HepG2 (cell line): ENCODE measurements around the gene C5orf58. TPM values are rescaled to one million over a fixed set of nuclear protein-coding genes. Genes with fewer than 3 reads are reported as not detected.
"Not testable (repeated sequence)": the region's sequence is repeated elsewhere in the genome, so short reads cannot be mapped to it uniquely, and the experiment has no call there.

Source experiments
- ATAC-seq: fragments of 200-7000 bp; cut with Tn5 transposase; 3 replicates; pipeline ENCODE4 v1.9.1; 2020; ENCODE audit warnings: mild to moderate bottlenecking, moderate library complexity
- BruUV-seq: library from RNA; stranded (reverse); fragments of 400-500 nt; replicated peaks from 2 replicates; lab custom pipeline; 2021; lab: Mats Ljungman, UMichigan
- CTCF ChIA-PET: fragments of 300-600 bp; formaldehyde crosslinking; extraction: SDS; loops from one replicate; lab custom pipeline; 2021; ENCODE audit warnings: low total read pairs, inconsistent platforms, low intra/inter-chr PET ratio; lab: Yijun Ruan, JAX
- POLR2A ChIA-PET: fragments of 350-600 bp; sonication (Branson Sonifier 250); formaldehyde crosslinking; loops from one replicate; lab custom pipeline; 2020; ENCODE audit warnings: antibody characterized with exemption, inconsistent platforms; lab: Yijun Ruan, JAX
- DNase-seq: peaks from one replicate; pipeline ENCODE4 v3.0.0-alpha.2; 2015; ENCODE audit warnings: low spot score
- FAIRE-seq: peaks from 3 replicates; lab custom pipeline; 2011; peaks lifted over from hg19 to GRCh38; lab: Jason Lieb, UNC
- H2AFZ ChIP-seq: one replicate; pipeline ENCODE4 v1.6.1; 2011; ENCODE audit warnings: low read length, inconsistent platforms
- H3K27ac ChIP-seq: fragments of 300-600 bp; 3 replicates; pipeline ENCODE4 v1.8.0; 2011; ENCODE audit warnings: mixed run types, mild to moderate bottlenecking, mixed read lengths, low read length, inconsistent platforms; ENCODE audit not compliant: insufficient read depth; ENCODE audit errors: extremely low read length
- H3K27me3 ChIP-seq, 2 experiments: fragments of 200-600 bp in 1 of 2; 2 replicates in 1 of 2; 3 replicates in 1 of 2; pipeline versions ENCODE4 v1.6.0 to v1.8.0; 2011; ENCODE audit warnings: low read length in 2 of 2, mild to moderate bottlenecking in 2 of 2, moderate library complexity in 2 of 2, inconsistent platforms in 1 of 2; ENCODE audit not compliant: insufficient read depth in 2 of 2, control insufficient read depth in 1 of 2
- H3K36me3 ChIP-seq, 2 experiments: fragments of 200-600 bp in 1 of 2; replicated peaks in 1 of 2; 2 replicates in 1 of 2; 3 replicates in 1 of 2; pipeline versions ENCODE4 v1.5.1 to v1.8.0; 2011; ENCODE audit warnings: low read length in 2 of 2, inconsistent platforms in 1 of 2; ENCODE audit not compliant: insufficient read depth in 2 of 2, control insufficient read depth in 1 of 2
- H3K4me1 ChIP-seq: 2 replicates; pipeline ENCODE4 v1.5.1; 2012; ENCODE audit warnings: low read length, inconsistent platforms; ENCODE audit not compliant: insufficient read depth
- H3K4me2 ChIP-seq: 2 replicates; pipeline ENCODE4 v1.6.0; 2011; ENCODE audit warnings: low read depth, low read length, inconsistent platforms
- H3K4me3 ChIP-seq, 3 experiments: fragments of 200-600 bp in 1 of 3; sonication (generic), shearing (Covaris generic) in 1 of 3; replicated peaks in 1 of 3; 2 replicates each; pipeline ENCODE4 v1.5.1; 2011 to 2016; ENCODE audit warnings: low read length in 3 of 3, inconsistent platforms in 2 of 3, low read depth in 2 of 3, mild to moderate bottlenecking in 2 of 3, control low read depth in 1 of 3, mixed read lengths in 1 of 3; ENCODE audit not compliant: insufficient read depth in 1 of 3
- H3K79me2 ChIP-seq: one replicate; pipeline ENCODE4 v1.6.1; 2011; ENCODE audit warnings: low read length, inconsistent platforms; ENCODE audit not compliant: insufficient read depth
- H3K9ac ChIP-seq: 2 replicates; pipeline ENCODE4 v1.6.0; 2011; ENCODE audit warnings: mild to moderate bottlenecking, low read depth, low read length, inconsistent platforms; ENCODE audit not compliant: insufficient read depth
- H3K9me3 ChIP-seq: 2 replicates; pipeline ENCODE4 v1.5.1; 2012; ENCODE audit warnings: mild to moderate bottlenecking, low read length
- H4K20me1 ChIP-seq: 2 replicates; pipeline ENCODE4 v1.6.0; 2011; ENCODE audit warnings: inconsistent platforms, mild to moderate bottlenecking, low read length, moderate library complexity; ENCODE audit not compliant: insufficient read depth
- ARNT2 ChIP-seq: sonication (generic); formaldehyde crosslinking; IDR thresholded peaks from 2 replicates; pipeline ENCODE4 v1.8.0; 2022; ENCODE audit warnings: mild to moderate bottlenecking, low read depth, missing genetic modification reagents, moderate library complexity
- IRF9 ChIP-seq: sonication (generic); formaldehyde crosslinking; IDR thresholded peaks from 2 replicates; pipeline ENCODE4 v1.8.0; 2022; ENCODE audit warnings: missing genetic modification reagents, mild to moderate bottlenecking, borderline replicate concordance
- RFXANK ChIP-seq: IDR thresholded peaks from 2 replicates; pipeline ENCODE4 v1.6.1; 2016
- STAG1 ChIP-seq: sonication (generic); formaldehyde crosslinking; IDR thresholded peaks from 2 replicates; pipeline ENCODE4 v1.4.0; 2020; ENCODE audit warnings: missing genetic modification reagents
- TCF12 ChIP-seq, 2 experiments: fragments of 450-650 bp in 1 of 2; sonication (generic) in 1 of 2; formaldehyde crosslinking in 1 of 2; IDR thresholded peaks; 2 replicates each; pipeline versions ENCODE4 v1.6.1 to v1.8.0; 2017 to 2022; ENCODE audit warnings: antibody characterized with exemption in 1 of 2, mild to moderate bottlenecking in 1 of 2, missing genetic modification reagents in 1 of 2, moderate library complexity in 1 of 2
- THRA ChIP-seq: sonication (generic); formaldehyde crosslinking; IDR thresholded peaks from 2 replicates; pipeline ENCODE4 v1.4.0; 2020; ENCODE audit warnings: missing genetic modification reagents, borderline replicate concordance
- WGBS: methylation state at CpG from one replicate; pipeline ENCODE4 v1.1.6; 2017; ENCODE audit warnings: low lambda C conversion rate; 5-methylcytosine and 5-hydroxymethylcytosine counted together
- in situ Hi-C: cut with HindIII; loops from 2 replicates; pipeline ENCODE4 v1.10.0; 2017; ENCODE audit warnings: low pct_unique_long_range_greater_than_20kb; ENCODE audit not compliant: extremely low pct_ligation_motif_present
- intact Hi-C: fragments of 100-400 bp; cut with micrococcal nuclease; formaldehyde crosslinking; loops from one replicate; pipeline ENCODE4 v1.10.0; 2022; ENCODE audit not compliant: unreplicated experiment
- polyA plus RNA-seq, 8 experiments: library from polyadenylated mRNA; depleted of rRNA in 3 of 8; stranded (reverse) in 7 of 8; unstranded in 1 of 8; fragments of >200 nt; fragmentation: Illumina TruSeq in 4 of 8; extraction: Trizol in 4 of 8; gene quantifications; 2 replicates each; pipeline versions ENCODE4 v1.2.1 to v1.2.3, GENCODE V29; 2011 to 2016; ENCODE audit warnings: low read depth in 4 of 8, missing spikeins in 1 of 8, mixed read lengths in 1 of 8; ENCODE audit not compliant: insufficient read depth in 1 of 8
- total RNA-seq, 5 experiments: library from RNA; depleted of rRNA; stranded (reverse); fragments of >200 nt; fragmentation: Illumina TruSeq; extraction: Trizol; gene quantifications; 2 replicates each; pipeline ENCODE4 v1.2.3, GENCODE V29; 2016; ENCODE audit warnings: low read depth in 1 of 5
- TF ChIP-seq, protein P1 (sequence below): IDR thresholded peaks from 2 replicates; pipeline ENCODE4 v1.6.1; 2012; ENCODE audit warnings: low read length, improper control_type of control experiment

Gene C5orf58
- total and polyA plus RNA-seq, 2 of the 13 experiments (the other 11 are each of a cell fraction or from before 2014, with no cell fraction given), result not detected

DNA sequence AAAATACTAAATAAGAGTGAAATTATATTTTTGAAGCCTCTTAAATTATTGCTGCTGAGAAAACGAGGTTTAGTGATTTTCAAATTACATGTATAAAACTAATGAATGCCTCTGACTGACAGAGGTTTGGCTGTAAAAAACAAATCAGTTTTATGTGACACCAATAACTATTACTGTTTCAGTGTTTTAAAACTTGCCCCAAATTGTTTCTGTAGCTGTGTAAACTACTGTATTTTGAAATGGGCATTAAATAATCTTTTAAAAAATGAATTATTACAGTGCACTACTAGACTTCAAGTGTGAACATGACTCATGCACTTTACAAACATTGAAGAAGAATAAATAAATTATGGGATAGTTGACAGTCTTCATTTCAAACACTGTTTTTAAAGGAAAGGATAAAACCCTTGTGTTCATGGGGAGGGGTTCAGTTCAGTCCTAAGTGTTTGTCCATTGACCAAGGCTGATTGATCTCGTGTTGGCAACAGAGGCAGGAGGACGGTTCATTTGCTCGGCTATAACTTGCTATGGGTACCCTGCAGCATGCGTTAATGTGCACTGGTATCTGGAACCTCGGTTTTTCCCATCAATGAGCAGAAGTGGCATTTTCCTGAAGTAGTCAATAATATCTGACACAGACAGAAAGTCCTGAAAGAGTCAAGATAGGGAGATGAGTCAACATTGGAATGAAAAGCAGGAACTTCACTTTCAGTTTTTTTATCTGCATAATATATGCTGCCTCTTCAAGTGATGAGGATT lies 15.6 kb downstream of the C5orf58 start (continued):
- TF ChIP-seq, protein P1, sequence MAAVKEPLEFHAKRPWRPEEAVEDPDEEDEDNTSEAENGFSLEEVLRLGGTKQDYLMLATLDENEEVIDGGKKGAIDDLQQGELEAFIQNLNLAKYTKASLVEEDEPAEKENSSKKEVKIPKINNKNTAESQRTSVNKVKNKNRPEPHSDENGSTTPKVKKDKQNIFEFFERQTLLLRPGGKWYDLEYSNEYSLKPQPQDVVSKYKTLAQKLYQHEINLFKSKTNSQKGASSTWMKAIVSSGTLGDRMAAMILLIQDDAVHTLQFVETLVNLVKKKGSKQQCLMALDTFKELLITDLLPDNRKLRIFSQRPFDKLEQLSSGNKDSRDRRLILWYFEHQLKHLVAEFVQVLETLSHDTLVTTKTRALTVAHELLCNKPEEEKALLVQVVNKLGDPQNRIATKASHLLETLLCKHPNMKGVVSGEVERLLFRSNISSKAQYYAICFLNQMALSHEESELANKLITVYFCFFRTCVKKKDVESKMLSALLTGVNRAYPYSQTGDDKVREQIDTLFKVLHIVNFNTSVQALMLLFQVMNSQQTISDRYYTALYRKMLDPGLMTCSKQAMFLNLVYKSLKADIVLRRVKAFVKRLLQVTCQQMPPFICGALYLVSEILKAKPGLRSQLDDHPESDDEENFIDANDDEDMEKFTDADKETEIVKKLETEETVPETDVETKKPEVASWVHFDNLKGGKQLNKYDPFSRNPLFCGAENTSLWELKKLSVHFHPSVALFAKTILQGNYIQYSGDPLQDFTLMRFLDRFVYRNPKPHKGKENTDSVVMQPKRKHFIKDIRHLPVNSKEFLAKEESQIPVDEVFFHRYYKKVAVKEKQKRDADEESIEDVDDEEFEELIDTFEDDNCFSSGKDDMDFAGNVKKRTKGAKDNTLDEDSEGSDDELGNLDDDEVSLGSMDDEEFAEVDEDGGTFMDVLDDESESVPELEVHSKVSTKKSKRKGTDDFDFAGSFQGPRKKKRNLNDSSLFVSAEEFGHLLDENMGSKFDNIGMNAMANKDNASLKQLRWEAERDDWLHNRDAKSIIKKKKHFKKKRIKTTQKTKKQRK, result no peak

DNA sequence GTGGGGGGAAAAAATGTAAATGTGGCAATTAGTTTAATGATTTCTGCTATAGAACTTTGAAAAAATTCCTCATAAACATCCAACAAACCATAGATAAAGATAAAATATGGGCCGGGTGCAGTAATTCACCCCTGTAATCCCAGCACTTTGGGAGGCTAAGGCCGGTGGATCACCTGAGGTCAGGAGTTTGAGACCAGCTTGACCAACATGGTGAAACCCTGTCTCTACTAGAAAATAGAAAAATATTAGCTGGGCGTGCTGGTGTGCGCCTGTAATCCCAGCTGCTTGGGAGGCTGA lies 16.1 kb downstream of the C5orf58 start:
- H3K4me2 ChIP-seq, H3K36me3 ChIP-seq, H3K27me3 ChIP-seq, POLR2A ChIA-PET, H3K9me3 ChIP-seq, H3K4me3 ChIP-seq, in situ Hi-C loops, DNase-seq, ATAC-seq, H3K4me1 ChIP-seq, BruUV-seq, H4K20me1 ChIP-seq, H2AFZ ChIP-seq, H3K79me2 ChIP-seq, H3K27ac ChIP-seq, FAIRE-seq, CTCF ChIA-PET, H3K9ac ChIP-seq, intact Hi-C loops: not testable (repeated sequence)
- WGBS, result 30% methylated on average over 4 of the region's 4 CpGs

DNA sequence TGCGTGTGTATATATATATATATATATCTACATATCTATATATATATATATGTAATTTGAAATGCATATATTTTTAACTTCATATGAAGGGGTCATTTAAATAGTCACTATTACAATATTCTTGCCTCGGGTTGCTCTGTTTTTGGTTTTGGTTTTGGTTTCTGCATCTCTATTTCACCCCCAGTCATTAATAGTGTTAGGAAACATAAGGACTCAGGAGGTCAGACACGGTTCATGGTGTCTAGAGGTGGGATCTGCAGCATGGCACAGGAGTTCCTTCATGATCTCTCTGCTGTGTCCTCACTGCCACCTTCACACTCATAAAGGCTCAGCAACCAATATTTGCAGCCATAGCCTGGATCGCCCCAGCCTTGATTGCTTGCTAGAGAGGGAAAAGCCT lies 16.6 kb downstream of the C5orf58 start:
- Histone ChIP-seq H3K27me3 (no peaks in the 10 kb centered on the region; a peak in 1 of 5 replicates), H3K9me3 (no peaks in the 10 kb centered on the region), H4K20me1 (no peaks in the 10 kb centered on the region), H3K4me3 (no peak overlapping the region), H3K79me2 (no peaks in the 10 kb centered on the region), H3K9ac (no peak overlapping the region), H3K4me1 (no peaks in the 10 kb centered on the region), H3K36me3 (no peaks in the 10 kb centered on the region), H3K4me2 (no peak overlapping the region), H3K27ac (no peak overlapping the region), H2AFZ (no peak overlapping the region)
- 9% methylated on average over 4 of the region's 4 CpGs for WGBS
- TF ChIP-seq IRF9 (CRISPR knock-in tag), result no peak
- no peak for TF ChIP-seq RFXANK (CRISPR knock-in tag)
- no peak for TF ChIP-seq STAG1 (CRISPR knock-in tag)
- TF ChIP-seq TCF12 (IDR thresholded peaks at IDR 0.05), result no peak
- TF ChIP-seq TCF12 (CRISPR knock-in tag; IDR thresholded peaks at IDR 0.05), result no peak
- no peak for TF ChIP-seq THRA
- no peak for TF ChIP-seq ARNT2 (CRISPR knock-in tag)
- BruUV-seq, result no TSS peak
- FAIRE-seq (no peak), ATAC-seq (no peak), DNase-seq (no peak)
- ChIA-PET POLR2A (no interaction called here), CTCF (no interaction called here)
- intact Hi-C loops (no loop called here), in situ Hi-C loops (no loop called here)
